Sigmoid colon (tissue), 4 donors: Measurements from ENCODE around the gene LPAR3.

ENCODE experiments used
- EP300 ChIP-seq, 4 donors: sonication (generic); formaldehyde crosslinking; IDR thresholded peaks; one replicate each; pipeline ENCODE4 v1.6.1; 2017; ENCODE audit warnings: antibody characterized with exemption in 4 of 4
- POLR2AphosphoS5 ChIP-seq, 4 donors: sonication (generic); formaldehyde crosslinking; IDR thresholded peaks; one replicate each; pipeline ENCODE4 v1.6.1; 2017; ENCODE audit warnings: antibody characterized with exemption in 4 of 4

DNA sequence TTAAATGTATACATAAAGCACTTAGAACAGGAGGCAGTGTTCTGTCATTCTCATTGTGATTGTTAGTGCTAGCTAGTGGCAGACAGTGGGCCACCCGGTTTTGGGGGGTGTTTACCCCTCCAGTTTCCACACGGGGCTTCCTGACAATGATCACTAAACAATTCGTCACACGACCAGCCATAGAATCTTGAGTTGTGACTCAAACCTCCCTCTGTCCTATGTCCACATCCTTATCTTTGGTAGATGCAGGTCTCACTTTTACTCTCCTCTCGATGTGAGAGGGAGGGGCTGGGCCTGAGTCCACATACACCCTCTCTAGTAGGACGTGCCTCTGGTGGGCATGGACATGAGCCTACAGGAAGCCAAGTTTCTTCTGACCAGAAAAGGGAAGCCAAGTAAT is 110.1 kb downstream of the LPAR3 start:
- TF ChIP-seq POLR2AphosphoS5 (IDR thresholded peaks at IDR 0.05) (no peak), EP300 (IDR thresholded peaks at IDR 0.05) (no peak)
